Activated T-cell treated with anti-CD3 and anti-CD28 coated beads, Interleukin-2, amount 50 U/mL, for 4 hours (primary cell): ENCODE measurements around the gene KIAA0586. TPM values are rescaled to one million over a fixed set of nuclear protein-coding genes. Genes with fewer than 3 reads are reported as not detected.
A peak's percentile ranks its signal among the peaks of the same experiment; 100 is the strongest.
"Not testable (repeated sequence)": the region's sequence is repeated elsewhere in the genome, so short reads cannot be mapped to it uniquely, and the experiment has no call there.

Experiments used
- ATAC-seq, 2 donors: fragments of 200-7000 bp; cut with Tn5 transposase; one replicate each; pipeline ENCODE4 v1.10.0; 2021
- DNase-seq: peaks from one replicate; pipeline ENCODE4 v3.0.0-alpha.2; 2020
- H3K27me3 Mint-ChIP-seq: one replicate; pipeline ENCODE4 v1.8.0; 2021; ENCODE audit warnings: low read depth, mixed read lengths
- H3K36me3 Mint-ChIP-seq: one replicate; pipeline ENCODE4 v1.8.0; 2022; ENCODE audit warnings: mixed read lengths; ENCODE audit not compliant: insufficient read depth
- H3K4me1 Mint-ChIP-seq: one replicate; pipeline ENCODE4 v1.8.0; 2021; ENCODE audit warnings: low read depth, mixed read lengths
- H3K4me3 Mint-ChIP-seq: one replicate; pipeline ENCODE4 v1.8.0; 2021; ENCODE audit warnings: mild to moderate bottlenecking, moderate library complexity, mixed read lengths
- H3K9me3 Mint-ChIP-seq: one replicate; pipeline ENCODE4 v1.8.0; 2021; ENCODE audit warnings: mixed read lengths
- total RNA-seq, 3 donors: library from RNA; stranded (reverse); gene quantifications; one replicate each; pipeline ENCODE4 v1.2.1, GENCODE V29; 2021

Gene KIAA0586
- total RNA-seq, 3 donors from 2014 or later: 8.4 to 10.1 (median 9.3) TPM

- Mint-ChIP-seq H3K4me1 (no peaks in the 10 kb centered on the region), H3K9me3 (no peaks in the 10 kb centered on the region)
These were observed 52.5 kb downstream of the KIAA0586 start for GRCh38 chr14:58479975-58480374.

GRCh38 chr14:58484176-58484575 lies 56.7 kb downstream of the KIAA0586 start:
- DNase-seq (no peak), ATAC-seq (no peak)
- H3K4me3 Mint-ChIP-seq: no peak overlapping the region
- no peaks in the 10 kb centered on the region for H3K9me3 Mint-ChIP-seq
- H3K4me1 Mint-ChIP-seq: peaks cover 2% of the 10 kb centered on the region
- peaks cover 25% of the 10 kb centered on the region for H3K36me3 Mint-ChIP-seq
- H3K27me3 Mint-ChIP-seq: no peaks in the 10 kb centered on the region

More at GRCh38 chr14:58479975-58480374, 52.5 kb downstream of the KIAA0586 start:
- peaks cover 28% of the 10 kb centered on the region for H3K36me3 Mint-ChIP-seq
- ATAC-seq (no peak), DNase-seq (no peak)
- H3K27me3 Mint-ChIP-seq: no peaks in the 10 kb centered on the region
- no peak overlapping the region for H3K4me3 Mint-ChIP-seq

DNA sequence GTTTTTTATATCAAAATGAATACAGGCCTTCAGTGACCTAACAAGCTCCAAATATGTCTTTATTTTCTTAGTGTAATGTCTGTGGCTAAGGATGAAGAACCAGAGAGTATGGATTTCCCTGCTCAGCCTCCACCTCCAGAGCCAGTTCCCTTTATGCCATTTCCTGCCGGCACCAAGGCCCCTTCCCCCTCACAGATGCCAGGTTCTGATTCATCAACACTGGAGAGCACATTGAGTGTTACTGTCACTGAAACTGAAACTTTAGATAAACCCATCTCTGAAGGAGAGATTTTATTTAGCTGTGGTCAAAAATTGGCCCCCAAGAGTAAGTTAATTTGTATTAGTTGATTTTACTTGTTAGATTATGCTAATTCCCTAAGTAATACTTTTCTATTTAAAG lies 61.0 kb downstream of the KIAA0586 start:
- Mint-ChIP-seq H3K27me3 (no peaks in the 10 kb centered on the region), H3K36me3 (peaks cover 15% of the 10 kb centered on the region), H3K4me1 (peaks cover 2% of the 10 kb centered on the region), H3K9me3 (no peaks in the 10 kb centered on the region), H3K4me3 (no peak overlapping the region)
- ATAC-seq: no peak
- no peak for DNase-seq

DNA sequence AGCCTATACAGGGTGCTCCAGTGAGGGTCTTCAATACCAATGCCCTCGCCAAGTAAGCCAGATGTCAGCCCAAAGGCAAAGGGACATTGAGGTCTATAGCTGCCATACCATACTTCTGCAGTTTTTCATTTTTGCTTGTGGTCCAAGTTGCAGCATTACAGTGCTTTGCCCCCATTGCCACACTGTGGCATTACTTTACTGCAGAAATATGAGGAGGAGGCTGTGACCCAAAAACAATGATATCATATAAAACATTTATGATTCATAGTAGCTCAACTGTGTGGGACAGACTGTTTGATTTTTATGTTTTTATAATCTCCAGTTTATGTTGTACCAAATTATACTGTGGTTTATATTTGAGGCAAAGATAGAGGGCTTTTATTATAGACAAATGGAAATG lies 64.1 kb downstream of the KIAA0586 start:
- no peaks in the 10 kb centered on the region for H3K9me3 Mint-ChIP-seq

GRCh38 chr14:58492044-58492443 lies 64.5 kb downstream of the KIAA0586 start:
- Mint-ChIP-seq H3K9me3 (no peaks in the 10 kb centered on the region), H3K4me3 (no peak overlapping the region), H3K27me3 (no peaks in the 10 kb centered on the region), H3K4me1 (peaks cover 2% of the 10 kb centered on the region), H3K36me3 (peaks cover 6% of the 10 kb centered on the region)
- no peak for ATAC-seq
- DNase-seq: no peak

More for the DNA sequence above, 64.1 kb downstream of the KIAA0586 start:
- Mint-ChIP-seq H3K27me3 (no peaks in the 10 kb centered on the region), H3K36me3 (peaks cover 8% of the 10 kb centered on the region), H3K4me1 (peaks cover 2% of the 10 kb centered on the region), H3K4me3 (no peak overlapping the region)
- no peak for ATAC-seq
- no peak for DNase-seq

GRCh38 chr14:58501214-58501816 lies 73.8 kb downstream of the KIAA0586 start:
- ATAC-seq: peak in 1 of 2 donors; percentile 48
- H3K4me3 Mint-ChIP-seq: no peak overlapping the region
- no peaks in the 10 kb centered on the region for H3K4me1 Mint-ChIP-seq
- no peaks in the 10 kb centered on the region for H3K9me3 Mint-ChIP-seq
- no peaks in the 10 kb centered on the region for H3K27me3 Mint-ChIP-seq
- DNase-seq: no peak
- peaks cover 13% of the 10 kb centered on the region for H3K36me3 Mint-ChIP-seq

DNA sequence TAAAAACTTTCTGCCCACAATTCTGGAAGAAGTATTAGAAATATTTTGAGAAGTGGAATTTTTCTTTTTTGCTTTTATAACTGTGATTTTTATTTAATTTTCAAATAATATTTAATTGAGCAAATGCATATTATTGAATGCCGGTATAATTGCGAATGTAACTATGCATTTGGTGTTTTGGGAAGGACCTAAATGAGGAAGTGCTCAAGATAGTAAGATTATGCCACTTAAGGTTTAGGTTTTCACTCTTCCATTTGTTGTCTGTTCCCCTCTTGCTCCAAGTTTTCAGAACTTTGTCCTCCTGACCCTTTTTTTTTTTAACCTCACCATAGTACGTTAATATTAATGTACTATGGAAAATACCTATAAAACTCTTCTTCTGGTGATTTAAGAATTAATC lies 85.8 kb downstream of the KIAA0586 start:
- no peaks in the 10 kb centered on the region for H3K27me3 Mint-ChIP-seq

GRCh38 chr14:58517592-58517991 lies 90.1 kb downstream of the KIAA0586 start:
- H3K4me3 Mint-ChIP-seq: no peak overlapping the region
- H3K9me3 Mint-ChIP-seq: peaks cover 9% of the 10 kb centered on the region
- no peaks in the 10 kb centered on the region for H3K27me3 Mint-ChIP-seq
- H3K36me3 Mint-ChIP-seq: peaks cover 57% of the 10 kb centered on the region
- DNase-seq (no peak), ATAC-seq (no peak)
- no peaks in the 10 kb centered on the region for H3K4me1 Mint-ChIP-seq

More for the DNA sequence above, 85.8 kb downstream of the KIAA0586 start:
- ATAC-seq (no peak), DNase-seq (no peak)
- no peaks in the 10 kb centered on the region for H3K4me1 Mint-ChIP-seq
- H3K36me3 Mint-ChIP-seq: peaks cover 51% of the 10 kb centered on the region
- H3K4me3 Mint-ChIP-seq: no peak overlapping the region
- H3K9me3 Mint-ChIP-seq: peaks cover 9% of the 10 kb centered on the region

- not testable (repeated sequence) for H3K4me1 Mint-ChIP-seq, H3K4me3 Mint-ChIP-seq, DNase-seq, H3K27me3 Mint-ChIP-seq, ATAC-seq
- Mint-ChIP-seq H3K36me3 (peaks cover 20% of the 10 kb centered on the region), H3K9me3 (peaks cover 32% of the 10 kb centered on the region)
These were observed 98.2 kb downstream of the KIAA0586 start for GRCh38 chr14:58525691-58526090.

DNA sequence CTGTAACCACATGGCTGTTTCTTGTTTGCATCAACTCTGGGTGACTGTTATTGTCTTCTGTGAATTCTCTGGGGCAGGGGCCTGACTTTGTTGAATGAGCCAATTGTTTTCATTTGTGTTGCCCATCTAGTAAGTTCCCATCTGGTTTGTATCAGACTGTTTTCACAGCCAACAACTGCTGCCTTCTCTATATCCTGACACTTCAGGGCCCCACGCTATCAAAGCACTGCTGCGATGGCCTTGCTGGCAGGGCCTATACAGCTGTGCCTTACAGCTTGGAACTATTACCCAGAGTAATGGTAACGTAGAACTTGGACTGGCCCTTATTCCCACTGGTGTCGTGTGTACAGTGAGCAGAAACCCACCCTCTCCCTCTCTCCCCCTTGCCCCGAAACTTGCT lies 105.9 kb downstream of the KIAA0586 start:
- Mint-ChIP-seq H3K27me3 (no peaks in the 10 kb centered on the region), H3K36me3 (peaks cover 6% of the 10 kb centered on the region)
- ATAC-seq: no peak

DNA sequence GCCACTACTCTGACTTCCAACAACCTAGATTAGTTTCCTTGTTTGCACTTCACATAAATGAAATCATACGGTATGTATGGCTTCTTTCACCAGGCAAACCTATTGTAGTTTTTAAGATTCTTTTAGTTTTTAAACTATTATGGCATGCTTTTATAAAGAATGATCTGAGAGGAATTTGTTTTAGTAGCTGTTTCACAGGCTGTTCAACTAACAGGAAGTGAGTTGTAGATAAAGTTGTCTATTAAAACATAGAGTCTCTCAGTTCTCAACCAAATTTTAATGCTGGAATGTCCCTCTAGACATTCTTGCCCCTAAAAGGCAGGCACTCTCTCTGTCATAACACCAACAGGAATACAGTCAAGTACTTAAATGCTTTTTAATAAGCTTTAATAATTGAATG lies 107.5 kb downstream of the KIAA0586 start:
- Mint-ChIP-seq H3K4me1 (peaks cover 3% of the 10 kb centered on the region), H3K9me3 (no peaks in the 10 kb centered on the region), H3K27me3 (no peaks in the 10 kb centered on the region), H3K4me3 (no peak overlapping the region), H3K36me3 (peaks cover 7% of the 10 kb centered on the region)
- no peak for ATAC-seq
- no peak for DNase-seq

More for the DNA sequence above, 105.9 kb downstream of the KIAA0586 start:
- peaks cover 3% of the 10 kb centered on the region for H3K4me1 Mint-ChIP-seq
- H3K4me3 Mint-ChIP-seq: no peak overlapping the region
- H3K9me3 Mint-ChIP-seq: peaks cover 15% of the 10 kb centered on the region
- no peak for DNase-seq

DNA sequence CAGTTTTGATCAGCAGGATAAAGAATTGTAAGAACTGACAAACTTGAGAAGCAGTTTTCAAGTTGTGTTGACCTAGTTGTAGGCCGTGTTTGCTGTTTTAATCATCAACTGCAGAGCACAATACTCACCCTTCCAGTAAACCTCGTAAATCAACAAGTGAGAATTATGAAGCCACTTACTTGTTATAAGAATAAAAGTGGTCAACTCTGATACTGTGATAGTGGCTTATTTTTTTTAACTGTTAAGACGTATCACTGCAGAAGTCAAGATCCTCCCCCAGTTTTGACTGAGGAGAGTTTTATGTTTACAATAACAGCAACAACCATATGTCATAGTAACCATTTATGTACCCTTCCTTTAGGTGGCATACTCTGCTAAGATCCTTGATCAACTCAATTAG lies 109.5 kb downstream of the KIAA0586 start:
- Mint-ChIP-seq H3K9me3 (no peaks in the 10 kb centered on the region), H3K4me1 (peaks cover 1% of the 10 kb centered on the region), H3K4me3 (no peak overlapping the region), H3K27me3 (no peaks in the 10 kb centered on the region), H3K36me3 (peaks cover 16% of the 10 kb centered on the region)
- ATAC-seq (no peak), DNase-seq (no peak)

DNA sequence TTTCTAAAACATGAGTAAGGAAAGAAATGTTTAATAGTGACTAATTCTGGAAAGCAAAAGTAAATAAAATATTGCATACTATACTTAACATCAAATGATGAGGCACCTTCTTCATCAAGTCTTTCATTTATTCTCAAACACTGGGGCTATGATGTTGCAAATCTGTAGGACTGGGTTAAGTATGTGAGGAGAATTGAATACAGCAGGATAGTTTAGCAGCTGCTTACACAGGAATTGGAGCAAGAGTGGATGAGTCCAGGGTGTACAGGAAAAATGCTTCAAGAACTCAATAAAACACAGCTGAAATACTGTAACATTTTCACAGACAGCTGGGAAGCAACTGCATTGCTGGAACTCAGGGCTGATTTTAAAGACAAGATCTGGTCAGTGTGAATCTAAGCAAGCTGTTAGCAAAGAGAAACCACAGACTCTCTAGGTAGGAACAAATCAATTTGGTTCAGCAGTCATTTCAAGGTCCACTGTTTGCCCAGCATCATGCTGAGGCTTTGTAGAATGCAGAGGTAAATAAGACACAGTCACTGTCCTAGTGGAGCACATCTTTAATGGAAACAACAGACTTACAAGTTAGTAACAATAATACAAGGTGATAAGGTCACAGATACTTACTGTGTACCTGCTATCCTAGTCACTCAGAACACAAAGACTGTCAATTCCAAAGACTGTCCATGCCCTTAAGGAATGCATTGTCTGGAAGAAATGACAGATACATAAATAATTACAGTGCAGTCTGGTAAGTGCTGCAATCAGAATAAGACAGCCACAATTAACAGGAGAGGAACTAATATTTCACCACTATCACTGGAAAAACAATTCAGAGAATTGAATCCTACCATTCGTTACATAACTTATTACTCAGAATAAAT lies 113.5 kb downstream of the KIAA0586 start:
- Mint-ChIP-seq H3K36me3 (peaks cover 31% of the 10 kb centered on the region), H3K27me3 (no peaks in the 10 kb centered on the region), H3K9me3 (peaks cover 6% of the 10 kb centered on the region), H3K4me1 (peaks cover 2% of the 10 kb centered on the region), H3K4me3 (no peak overlapping the region)
- ATAC-seq (no peak), DNase-seq (no peak)

DNA sequence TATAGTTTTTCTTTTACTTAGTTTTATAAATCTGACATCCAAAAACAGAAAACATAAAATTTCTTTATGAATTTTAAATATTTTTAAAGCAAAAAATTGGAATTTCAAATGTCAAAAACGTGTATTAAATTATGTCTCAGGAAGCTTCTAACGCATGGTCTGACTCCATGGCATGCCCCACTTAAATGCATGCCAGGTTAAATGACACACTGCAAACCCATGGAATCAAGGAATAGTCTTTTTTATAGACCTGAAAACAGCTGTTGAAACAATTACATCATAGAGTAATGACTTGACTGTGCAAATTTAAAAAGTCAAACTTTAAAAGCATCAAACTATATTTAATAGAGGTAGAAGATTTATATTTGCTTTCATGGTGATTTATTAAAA lies 114.1 kb downstream of the KIAA0586 start:
- no peak for DNase-seq
- Mint-ChIP-seq H3K4me3 (no peak overlapping the region), H3K9me3 (peaks cover 6% of the 10 kb centered on the region), H3K27me3 (no peaks in the 10 kb centered on the region), H3K36me3 (peaks cover 31% of the 10 kb centered on the region), H3K4me1 (peaks cover 2% of the 10 kb centered on the region)
- ATAC-seq: no peak

- Mint-ChIP-seq H3K9me3 (peaks cover 6% of the 10 kb centered on the region), H3K27me3 (no peaks in the 10 kb centered on the region), H3K36me3 (peaks cover 26% of the 10 kb centered on the region), H3K4me1 (peaks cover 2% of the 10 kb centered on the region), H3K4me3 (no peak overlapping the region)
- DNase-seq (no peak), ATAC-seq (no peak)
These were observed 115.7 kb downstream of the KIAA0586 start for GRCh38 chr14:58543253-58543652.
